ENCODE results near the gene UBE3B.

Gene UBE3B

DNA sequence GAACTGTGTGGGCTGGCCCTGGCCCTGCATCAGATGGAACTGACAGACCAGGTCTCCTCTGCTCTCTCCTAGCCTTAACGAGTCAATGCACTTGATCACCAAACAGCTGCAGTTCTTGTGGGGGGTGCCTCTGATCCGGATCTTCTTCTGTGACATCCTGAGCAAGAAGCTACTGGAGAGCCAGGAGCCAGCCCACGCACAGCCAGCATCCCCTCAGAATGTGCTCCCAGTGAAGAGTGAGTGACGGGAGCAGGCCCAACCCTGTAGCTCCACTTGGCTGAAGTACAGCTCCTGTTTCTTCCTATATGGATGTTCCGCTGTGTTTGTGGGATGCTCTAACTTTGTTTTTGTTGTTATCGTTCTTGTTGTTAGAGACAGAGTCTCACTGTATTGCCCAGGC is 23.9 kb downstream of the UBE3B start:
- no peak for DNase-seq

DNA sequence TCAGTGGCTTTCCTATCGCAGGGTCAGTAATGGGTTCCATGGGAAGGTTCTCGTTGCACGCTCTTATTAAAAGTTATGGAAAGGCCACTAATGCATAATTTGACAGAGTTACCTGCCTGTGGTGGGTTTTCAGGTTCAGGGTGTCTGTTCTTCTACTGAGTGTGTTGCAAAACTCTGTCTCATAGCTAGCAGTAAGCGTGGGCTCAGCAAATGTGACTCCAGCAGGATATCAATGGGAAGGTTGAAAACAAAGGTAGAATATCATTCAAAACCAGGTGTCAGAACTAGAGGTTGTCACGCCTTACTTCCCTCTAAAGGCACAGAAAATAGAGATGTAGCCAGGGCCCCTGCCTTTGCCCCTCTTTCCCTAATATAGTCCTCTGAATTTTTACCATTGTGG is 24.9 kb downstream of the UBE3B start:
- no peak for DNase-seq

GRCh38 chr12:109503611-109504010 is 26.2 kb downstream of the UBE3B start:
- no peak for DNase-seq

DNA sequence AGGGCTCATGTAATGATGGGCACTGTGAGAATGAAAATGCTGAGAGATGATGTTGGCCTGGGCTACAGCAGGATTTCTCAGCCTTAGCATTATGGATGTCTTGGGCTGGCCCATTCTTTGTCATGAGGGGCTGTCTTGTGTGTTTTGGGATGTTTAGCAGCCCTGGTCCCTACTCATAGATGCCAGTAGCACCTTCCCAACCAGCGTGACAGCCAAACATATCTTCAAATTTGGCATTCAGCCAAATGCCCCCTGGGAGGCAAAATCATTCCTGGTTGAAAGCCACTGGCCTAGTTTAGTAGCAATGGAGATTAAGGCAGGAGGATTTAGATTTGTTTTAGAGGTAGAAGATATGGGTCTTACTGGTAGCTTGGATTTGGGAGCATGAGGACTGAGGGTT is 26.6 kb downstream of the UBE3B start:
- DNase-seq = peak; percentile 50 to 57

DNA sequence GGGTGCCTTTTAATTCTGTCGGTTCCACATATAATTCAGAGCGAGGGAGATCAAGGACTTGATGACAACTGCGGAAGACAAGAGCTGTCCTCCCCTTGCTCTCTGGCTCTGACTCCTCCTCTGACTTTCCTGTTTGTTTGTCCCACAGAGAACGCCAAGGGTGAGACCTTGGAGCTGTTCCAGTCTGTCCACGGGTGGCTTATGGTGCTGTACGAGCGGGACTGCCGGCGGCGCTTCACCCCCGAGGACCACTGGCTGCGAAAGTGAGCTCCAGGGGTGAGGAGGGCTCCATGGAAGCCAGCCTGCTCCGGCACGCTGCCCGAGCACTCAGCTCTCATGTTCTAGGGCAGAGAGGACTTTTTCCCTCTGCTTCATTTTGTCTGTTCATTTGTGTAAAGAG is 32.8 kb downstream of the UBE3B start:
- DNase-seq = peak; percentile 40 to 77

- DNase-seq = no peak
Observed at GRCh38 chr12:109512608-109513007, 35.2 kb downstream of the UBE3B start.

DNA sequence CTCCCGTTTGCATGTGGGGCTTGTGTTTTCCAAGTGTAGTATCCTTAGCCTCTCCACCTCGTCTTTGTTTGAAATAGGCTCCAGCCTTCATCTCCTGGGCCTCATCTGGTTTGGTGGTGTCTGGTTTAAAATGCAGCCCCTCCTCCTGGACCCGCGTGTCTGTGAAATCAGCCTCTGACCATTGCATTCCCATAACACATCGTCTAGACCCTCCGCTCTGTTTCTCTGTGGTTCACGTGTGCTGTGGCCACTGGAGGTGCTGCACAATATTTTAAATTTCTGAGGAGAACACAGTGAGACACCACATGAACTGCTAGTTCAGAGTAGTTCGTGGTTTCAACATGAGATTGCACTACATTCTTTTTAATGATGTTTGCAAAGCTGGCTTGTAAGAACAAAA is 35.6 kb downstream of the UBE3B start:
- DNase-seq = no peak

- no peak for DNase-seq
Observed at GRCh38 chr12:109513977-109514376, 36.5 kb downstream of the UBE3B start.

GRCh38 chr12:109517619-109518018 is 40.2 kb downstream of the UBE3B start:
- DNase-seq = no peak

- DNase-seq = peak; percentile 71 to 73
Observed at GRCh38 chr12:109518820-109519665, 41.6 kb downstream of the UBE3B start.

- no peak for DNase-seq
Observed at GRCh38 chr12:109519787-109520186, 42.4 kb downstream of the UBE3B start.

DNA sequence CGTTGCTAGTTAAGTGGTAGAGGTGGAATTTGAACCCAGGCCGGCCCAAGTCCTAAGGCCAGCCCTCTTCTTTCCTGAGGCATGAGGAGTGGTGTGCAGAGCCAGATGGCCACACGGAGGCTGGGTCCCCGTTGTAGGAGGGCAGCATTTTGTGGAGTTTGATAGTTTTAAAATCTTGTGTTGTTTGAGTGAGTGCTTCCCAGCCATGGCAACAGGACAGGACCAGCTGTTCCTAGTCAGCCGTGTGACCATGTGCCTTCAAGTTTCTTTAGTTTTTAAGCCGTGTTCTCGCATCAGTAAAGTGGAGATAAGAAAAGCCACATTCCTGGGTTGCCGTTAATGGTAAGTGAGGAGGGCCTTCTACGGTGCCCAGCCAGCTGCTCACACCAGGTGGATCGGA is 44.4 kb downstream of the UBE3B start:
- no peak for DNase-seq

GRCh38 chr12:109523071-109523470 is 45.6 kb downstream of the UBE3B start:
- DNase-seq = peak; percentile 46 to 67

GRCh38 chr12:109523504-109523903 is 46.1 kb downstream of the UBE3B start:
- peak in 1 of 2 experiments; percentile 9 for DNase-seq

GRCh38 chr12:109524466-109525278 is 47.2 kb downstream of the UBE3B start:
- no peak for DNase-seq

DNA sequence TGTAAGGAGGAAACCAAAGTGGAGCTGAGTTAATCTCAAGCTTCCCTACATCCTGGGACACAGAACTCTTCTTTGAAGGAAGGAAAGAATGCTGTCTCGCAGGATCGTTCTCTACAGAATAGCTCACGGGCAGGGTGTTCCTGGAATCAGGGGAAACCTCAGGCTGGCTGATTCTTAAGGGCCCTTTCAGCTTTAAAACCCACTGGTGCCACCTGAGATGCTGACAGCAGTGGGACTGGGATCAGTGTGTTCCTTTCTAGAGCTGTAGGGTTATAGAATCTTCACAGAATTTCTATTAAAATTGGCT is 47.8 kb downstream of the UBE3B start:
- no peak for DNase-seq

DNA sequence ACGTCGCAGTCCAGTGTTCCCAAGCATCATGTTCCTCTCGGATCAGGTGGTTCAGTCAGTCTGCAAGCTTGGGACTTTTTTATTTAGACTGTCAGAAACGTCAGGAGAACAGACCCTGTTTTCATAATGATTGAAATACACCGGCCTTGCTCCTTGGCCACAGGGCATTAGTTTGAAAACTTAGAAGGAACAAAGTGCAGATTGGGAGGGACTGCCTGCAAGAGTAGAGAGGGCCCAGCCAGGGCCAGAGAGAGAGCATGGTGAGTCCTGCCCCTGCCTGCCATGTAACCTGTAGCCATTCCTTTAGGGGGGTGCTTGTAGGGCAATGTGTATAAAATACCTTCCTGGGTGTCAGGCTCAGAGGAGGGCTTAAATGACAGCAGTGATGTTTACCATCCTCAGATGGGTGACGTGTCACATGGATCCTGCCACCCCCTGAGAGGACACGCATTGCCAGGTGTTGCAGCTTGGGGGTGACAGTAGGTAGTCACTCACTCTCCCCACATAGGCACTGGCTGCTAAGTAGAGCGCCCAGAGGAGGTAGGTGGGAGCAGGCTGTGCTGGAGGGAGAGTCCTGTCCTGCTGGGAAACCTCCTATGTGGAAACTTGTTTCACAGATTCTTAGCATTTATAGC is 50.2 kb downstream of the UBE3B start:
- DNase-seq = peak in 1 of 2 experiments; percentile 22

DNA sequence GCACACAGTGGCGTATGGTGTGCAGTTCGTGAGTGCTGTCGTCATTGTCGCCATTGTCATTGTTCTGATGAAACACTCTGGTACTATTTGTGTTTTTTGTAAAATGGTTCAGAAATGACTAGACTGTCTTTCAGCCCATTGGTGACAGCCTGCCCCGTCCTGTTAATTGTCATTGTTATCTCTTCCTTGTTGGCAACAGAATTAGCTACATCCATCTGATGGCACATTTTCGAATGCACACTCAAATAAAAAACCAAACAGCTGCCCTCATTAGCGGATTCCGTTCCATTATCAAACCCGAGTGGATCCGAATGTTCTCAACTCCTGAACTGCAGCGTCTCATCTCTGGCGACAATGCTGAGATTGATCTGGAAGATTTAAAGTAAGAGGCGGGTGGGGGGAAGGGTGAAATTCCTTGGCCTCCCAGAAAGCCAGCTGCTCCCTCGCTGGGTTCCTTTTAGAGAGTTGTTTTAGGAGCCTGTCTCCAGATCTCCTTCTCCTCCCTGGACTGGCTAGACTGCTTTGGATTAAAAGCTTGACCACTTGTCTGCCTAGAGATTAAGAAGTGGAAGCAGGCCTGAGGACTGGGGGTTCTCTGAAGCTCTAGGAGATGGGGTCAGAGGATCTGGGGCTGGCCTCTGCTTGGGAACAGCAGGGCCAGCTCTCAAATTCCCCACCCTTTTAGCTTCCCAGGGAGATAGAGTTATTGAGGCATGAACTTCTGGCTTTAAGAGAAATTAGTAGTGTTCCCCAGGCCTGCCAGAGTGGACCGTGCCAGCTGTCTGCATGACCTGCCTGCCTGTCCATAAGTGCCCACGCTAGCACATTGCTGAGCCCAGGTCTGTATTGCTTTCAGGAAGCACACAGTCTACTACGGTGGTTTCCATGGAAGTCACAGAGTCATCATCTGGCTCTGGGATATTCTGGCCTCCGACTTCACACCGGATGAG is 52.5 kb downstream of the UBE3B start:
- DNase-seq = no peak

- no peak for DNase-seq
Observed at GRCh38 chr12:109531411-109531810, 54.0 kb downstream of the UBE3B start.

DNA sequence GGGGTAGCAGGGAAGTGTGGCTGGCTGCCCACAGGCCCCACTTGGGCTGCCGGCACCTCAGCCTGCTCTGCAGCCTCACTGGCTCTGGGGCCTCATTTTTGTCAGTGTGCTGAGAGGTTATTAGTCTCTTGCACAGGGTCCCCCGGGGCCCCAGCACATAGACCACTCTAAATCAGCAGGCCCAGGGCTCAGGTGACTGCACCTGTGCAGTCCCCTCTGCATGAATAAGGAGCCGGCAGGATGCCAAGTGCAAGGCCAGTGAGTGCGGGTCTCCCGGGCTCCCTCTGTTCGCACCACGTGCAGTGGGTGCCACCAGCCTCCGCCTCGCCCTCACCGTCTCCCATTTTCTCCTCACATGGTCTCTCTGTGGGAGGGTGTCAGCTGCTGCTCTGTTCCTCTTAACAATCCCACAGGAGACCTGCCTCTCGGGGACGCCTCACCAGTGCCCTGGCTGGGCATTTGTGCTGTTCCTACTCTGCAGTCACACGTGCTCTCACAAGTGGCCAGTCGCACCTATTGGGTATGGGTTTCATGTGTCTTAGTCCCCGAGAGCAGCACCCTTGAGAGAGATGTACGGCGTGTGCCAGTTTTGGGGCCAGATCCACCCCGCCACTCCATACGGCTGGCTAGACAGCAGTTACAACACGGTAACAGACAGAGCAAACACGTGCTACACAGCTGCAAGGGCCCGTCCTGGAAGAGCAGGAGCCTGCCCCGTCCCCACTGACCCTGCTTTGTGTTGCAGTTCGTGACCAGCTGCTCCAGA is 55.5 kb downstream of the UBE3B start:
- DNase-seq = no peak

DNA sequence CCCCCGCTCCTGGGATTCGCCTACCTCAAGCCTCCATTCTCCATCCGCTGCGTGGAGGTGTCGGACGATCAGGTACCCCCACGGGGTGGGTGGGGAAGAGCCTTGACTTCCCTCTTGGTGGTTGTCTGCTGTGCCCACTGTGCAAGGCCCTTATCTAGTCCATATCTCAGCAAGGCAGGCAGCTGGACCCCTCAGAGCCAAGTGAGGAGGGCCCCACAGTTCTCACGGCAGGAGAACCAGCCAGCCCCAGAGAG is 56.0 kb downstream of the UBE3B start:
- no peak for DNase-seq

DNA sequence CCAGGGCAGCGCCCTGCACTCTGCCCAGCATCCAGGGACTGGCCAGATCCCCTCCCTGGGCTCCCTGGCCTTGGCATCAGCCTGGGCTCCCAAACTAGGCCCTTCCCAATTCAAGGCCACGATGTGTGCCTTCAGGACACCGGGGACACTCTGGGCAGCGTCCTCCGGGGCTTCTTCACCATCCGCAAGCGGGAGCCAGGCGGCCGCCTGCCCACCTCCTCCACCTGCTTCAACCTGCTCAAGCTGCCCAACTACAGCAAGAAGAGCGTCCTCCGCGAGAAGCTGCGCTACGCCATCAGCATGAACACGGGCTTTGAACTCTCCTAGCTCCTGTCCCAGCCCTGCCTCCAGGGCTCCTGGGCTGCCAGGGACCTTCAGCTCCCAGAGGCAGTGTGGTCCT is 57.0 kb downstream of the UBE3B start:
- no peak for DNase-seq

Measured in NCI-H2081 (cell line).